B cell (primary cell): ENCODE data around the gene SLAMF9. TPM values are rescaled to one million over a fixed set of nuclear protein-coding genes. Genes with fewer than 3 reads are reported as not detected.

Experiments used
- ATAC-seq: fragments of 200-7000 bp; cut with Tn5 transposase; one replicate; pipeline ENCODE4 v1.10.0; 2021; ENCODE audit warnings: low read depth, mild to moderate bottlenecking, moderate number of reproducible peaks, moderate library complexity
- CTCF ChIA-PET: fragments of 350-600 bp; sonication (Branson Sonifier 250); formaldehyde crosslinking; loops from one replicate; lab custom pipeline; 2021; ENCODE audit warnings: antibody characterized with exemption, inconsistent platforms; lab: Charles Lee
- POLR2A ChIA-PET: fragments of 350-600 bp; sonication (Branson Sonifier 250); formaldehyde crosslinking; loops from one replicate; lab custom pipeline; 2021; ENCODE audit warnings: antibody characterized with exemption; lab: Charles Lee
- DNase-seq: peaks from one replicate; pipeline ENCODE4 v3.0.0; 2013
- H2AFZ ChIP-seq: 2 replicates; pipeline ENCODE4 v1.6.1; 2012; ENCODE audit warnings: mild to moderate bottlenecking, low read depth, low read length; ENCODE audit not compliant: insufficient read depth, poor library complexity, severe bottlenecking
- H3K27ac ChIP-seq, 2 donors: 1 replicate in 1 of 2; 2 replicates in 1 of 2; pipeline ENCODE4 v1.5.1; 2012 to 2013; ENCODE audit warnings: low read length in 2 of 2, mild to moderate bottlenecking in 2 of 2, moderate library complexity in 1 of 2
- H3K27me3 ChIP-seq, 4 experiments: fragments of 200-600 bp in 1 of 4; sonication (generic) in 1 of 4; replicated peaks in 1 of 4; 1 replicate in 2 of 4; 2 replicates in 2 of 4; pipeline versions ENCODE4 v1.6.1 to v1.7.0; 2013 to 2016; ENCODE audit warnings: low read length in 3 of 4, mild to moderate bottlenecking in 2 of 4, mixed read lengths in 1 of 4, moderate library complexity in 1 of 4; ENCODE audit not compliant: insufficient read depth in 4 of 4, control insufficient read depth in 3 of 4; ENCODE audit errors: control extremely low read depth in 1 of 4
- H3K36me3 ChIP-seq, 2 experiments: replicated peaks in 1 of 2; 1 replicate in 1 of 2; 2 replicates in 1 of 2; pipeline versions ENCODE4 v1.6.1 to v1.7.1; 2013; ENCODE audit warnings: low read length in 1 of 2; ENCODE audit not compliant: insufficient read depth in 2 of 2, control insufficient read depth in 1 of 2; ENCODE audit errors: control extremely low read depth in 1 of 2, extremely low read depth in 1 of 2
- H3K4me1 ChIP-seq, 2 donors: fragments of 200-600 bp in 1 of 2; sonication (generic) in 1 of 2; 1 replicate in 1 of 2; 2 replicates in 1 of 2; pipeline versions ENCODE4 v1.5.1 to v1.6.1; 2013 to 2017; ENCODE audit warnings: low read length in 2 of 2; ENCODE audit not compliant: control insufficient read depth in 2 of 2, insufficient read depth in 2 of 2
- H3K4me2 ChIP-seq: replicated peaks from 2 replicates; pipeline ENCODE3; 2012; ENCODE audit warnings: mild to moderate bottlenecking, low read depth, low read length; ENCODE audit not compliant: poor library complexity, severe bottlenecking
- H3K4me3 ChIP-seq, 5 experiments: fragments of 200-600 bp in 1 of 5; sonication (generic) in 1 of 5; 1 replicate in 3 of 5; 2 replicates in 2 of 5; pipeline versions ENCODE4 v1.5.1 to v1.7.0; 2011 to 2016; ENCODE audit warnings: low read length in 4 of 5, mild to moderate bottlenecking in 4 of 5, low read depth in 2 of 5, control low read depth in 1 of 5, moderate library complexity in 1 of 5; ENCODE audit not compliant: insufficient read depth in 1 of 5; ENCODE audit errors: control extremely low read depth in 1 of 5, extremely low read depth in 1 of 5
- H3K79me2 ChIP-seq: fragments of 200-600 bp; sonication (generic); one replicate; pipeline ENCODE4 v1.6.0; 2016; ENCODE audit warnings: low read length; ENCODE audit not compliant: control insufficient read depth, insufficient read depth
- H3K9ac ChIP-seq: fragments of 200-600 bp; sonication (generic); 2 replicates; pipeline ENCODE4 v1.6.1; 2017; ENCODE audit warnings: mild to moderate bottlenecking, low read length, moderate library complexity
- H3K9me3 ChIP-seq, 3 donors: one replicate each; pipeline versions ENCODE4 v1.6.1 to v1.7.1; 2013; ENCODE audit warnings: low read length in 2 of 3; ENCODE audit not compliant: control insufficient read depth in 2 of 3, insufficient read depth in 1 of 3; ENCODE audit errors: control extremely low read depth in 1 of 3
- H4K20me1 ChIP-seq: 2 replicates; pipeline ENCODE4 v1.6.0; 2012; ENCODE audit warnings: mild to moderate bottlenecking, low read length; ENCODE audit not compliant: insufficient read depth, control insufficient read depth, poor library complexity, severe bottlenecking
- H3K27ac Mint-ChIP-seq: one replicate; pipeline ENCODE4 v1.8.0; 2021; ENCODE audit warnings: mixed read lengths
- H3K27me3 Mint-ChIP-seq: one replicate; pipeline ENCODE4 v1.8.0; 2021; ENCODE audit warnings: mixed read lengths
- H3K4me1 Mint-ChIP-seq: one replicate; pipeline ENCODE4 v1.8.0; 2021; ENCODE audit warnings: mixed read lengths
- H3K4me3 Mint-ChIP-seq: one replicate; pipeline ENCODE4 v1.8.0; 2021; ENCODE audit warnings: mixed read lengths
- H3K9me3 Mint-ChIP-seq: one replicate; pipeline ENCODE4 v1.8.0; 2022; ENCODE audit warnings: mixed read lengths; ENCODE audit not compliant: insufficient read depth
- CTCF ChIP-seq: fragments of 200-600 bp; IDR thresholded peaks from one replicate; pipeline ENCODE4 v1.8.0; 2022; ENCODE audit warnings: antibody characterized with exemption, mild to moderate bottlenecking
- EZH2 ChIP-seq: IDR thresholded peaks from 2 replicates; pipeline ENCODE4 v1.6.1; 2012; ENCODE audit warnings: borderline replicate concordance, low read depth, mild to moderate bottlenecking, moderate library complexity, low read length; ENCODE audit not compliant: insufficient read depth, poor library complexity, severe bottlenecking
- WGBS: methylation state at CpG from one replicate; pipeline ENCODE4 v1.1.5; 2013; ENCODE audit warnings: missing lambda C conversion rate; ENCODE audit not compliant: insufficient coverage; 5-methylcytosine and 5-hydroxymethylcytosine counted together
- intact Hi-C: fragments of 100-400 bp; cut with micrococcal nuclease; formaldehyde crosslinking; loops from one replicate; pipeline ENCODE4 v1.10.0; 2022
- polyA plus RNA-seq: library from polyadenylated mRNA; depleted of rRNA; stranded (reverse); fragments of >200 nt; gene quantifications from 2 replicates; pipeline ENCODE4 v1.2.3, GENCODE V29; 2012
- total RNA-seq, 2 donors: library from RNA; stranded (reverse); fragments of 120-200 nt in 1 of 2; gene quantifications; 1 replicate in 1 of 2; 2 replicates in 1 of 2; pipeline versions ENCODE4 v1.2.3 to v1.2.4, GENCODE V29; 2013 to 2022

The SLAMF9 gene
- total and polyA plus RNA-seq, 2 donors (not counting 1 experiment from before 2014, with no cell fraction given): not detected

- H3K9me3 Mint-ChIP-seq: no peaks in the 10 kb centered on the region
- Histone ChIP-seq H4K20me1 (no peaks in the 10 kb centered on the region), H3K4me3 (no peak overlapping the region), H3K9ac (no peak overlapping the region), H3K9me3 (no peaks in the 10 kb centered on the region), H3K4me1 (no peaks in the 10 kb centered on the region), H3K27ac (no peak overlapping the region), H3K36me3 (no peaks in the 10 kb centered on the region), H2AFZ (no peak overlapping the region), H3K79me2 (no peaks in the 10 kb centered on the region), H3K27me3 (peaks cover 0 to 26% (median 6%) of the 10 kb centered on the region in 4 experiments), H3K4me2 (no peak overlapping the region)
- TF ChIP-seq EZH2 (no peak), CTCF (no peak)
- DNase-seq (no peak), ATAC-seq (no peak)
- CTCF ChIA-PET: interaction anchor here (1.0 to 2.2 kb wide), 2 partner anchors 15 to 55 kb away, joined by 3 to 8 read pairs; no protein-coding TSS in a partner anchor
- H3K27me3 Mint-ChIP-seq: peaks cover 45% of the 10 kb centered on the region
- H3K4me1 Mint-ChIP-seq: no peaks in the 10 kb centered on the region
- H3K4me3 Mint-ChIP-seq: no peak overlapping the region
- no peak overlapping the region for H3K27ac Mint-ChIP-seq
- POLR2A ChIA-PET: no interaction called here
- intact Hi-C loops: no loop called here
- 69% methylated on average over 1 of the region's 1 CpG for WGBS
These were observed 2.5 kb downstream of the SLAMF9 start for GRCh38 chr1:159951551-159951950.

- Mint-ChIP-seq H3K9me3 (no peaks in the 10 kb centered on the region), H3K27ac (no peak overlapping the region), H3K27me3 (peaks cover 49% of the 10 kb centered on the region), H3K4me1 (peaks cover 2% of the 10 kb centered on the region), H3K4me3 (no peak overlapping the region)
- intact Hi-C loops: no loop called here
- TF ChIP-seq CTCF (no peak), EZH2 (no peak)
- ChIA-PET POLR2A (no interaction called here), CTCF (no interaction called here)
- no CpG with 5 or more reads among the region's 2 CpGs for WGBS
- H2AFZ ChIP-seq: no peak overlapping the region
- no peaks in the 10 kb centered on the region for H3K9me3 ChIP-seq
- peaks cover 0 to 32% (median 9%) of the 10 kb centered on the region in 4 experiments for H3K27me3 ChIP-seq
- H3K27ac ChIP-seq: no peak overlapping the region
- no peak overlapping the region for H3K4me3 ChIP-seq
- no peak for ATAC-seq
- H3K4me1 ChIP-seq: peaks cover 2% of the 10 kb centered on the region in 2 donors
- no peaks in the 10 kb centered on the region for H3K79me2 ChIP-seq
- no peak for DNase-seq
- no peaks in the 10 kb centered on the region for H3K36me3 ChIP-seq
- no peak overlapping the region for H3K4me2 ChIP-seq
- no peaks in the 10 kb centered on the region for H4K20me1 ChIP-seq
- H3K9ac ChIP-seq: no peak overlapping the region
These were observed 3.0 kb downstream of the SLAMF9 start for GRCh38 chr1:159951016-159951415.
